ENCODE measurements around the gene USP47.

The USP47 gene

DNA sequence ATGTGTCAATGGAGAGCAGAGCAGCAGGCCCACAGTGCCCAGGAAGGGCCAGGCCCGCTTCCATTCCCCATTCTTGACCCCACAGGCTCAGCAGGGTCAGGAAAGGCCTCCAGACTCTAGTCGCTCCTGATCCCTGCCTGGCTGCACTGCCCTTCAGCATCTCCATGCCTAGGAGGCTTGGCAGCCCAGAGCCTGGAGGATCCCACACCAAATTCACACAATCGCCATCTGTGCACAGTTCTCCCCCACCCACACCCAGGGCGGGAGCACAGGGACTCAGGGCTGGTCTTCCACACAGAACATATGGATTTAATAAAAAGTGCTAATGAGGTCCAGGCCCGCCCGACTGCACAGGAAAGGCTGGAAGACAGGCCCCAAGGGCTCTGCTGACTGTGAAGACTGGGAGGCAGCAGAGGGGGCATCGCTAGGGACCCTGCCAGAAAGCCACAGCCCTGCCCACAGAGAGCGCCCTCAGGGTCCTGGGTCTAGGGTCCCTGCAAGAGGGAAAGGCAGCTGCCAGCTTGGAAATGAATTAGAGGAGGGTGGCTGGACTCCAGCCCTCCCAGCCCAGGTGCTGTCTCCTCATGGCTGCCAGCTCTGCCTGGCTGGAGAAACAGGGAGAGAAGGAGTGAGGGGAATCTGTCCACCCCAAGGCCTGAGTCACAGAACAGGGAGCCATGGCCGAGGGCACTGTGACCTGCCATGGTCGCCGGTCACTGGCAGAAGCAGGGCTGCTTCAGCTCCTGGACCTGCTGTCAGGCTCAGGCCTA lies 126.9 kb downstream of the USP47 start:
- no peak for DNase-seq

DNA sequence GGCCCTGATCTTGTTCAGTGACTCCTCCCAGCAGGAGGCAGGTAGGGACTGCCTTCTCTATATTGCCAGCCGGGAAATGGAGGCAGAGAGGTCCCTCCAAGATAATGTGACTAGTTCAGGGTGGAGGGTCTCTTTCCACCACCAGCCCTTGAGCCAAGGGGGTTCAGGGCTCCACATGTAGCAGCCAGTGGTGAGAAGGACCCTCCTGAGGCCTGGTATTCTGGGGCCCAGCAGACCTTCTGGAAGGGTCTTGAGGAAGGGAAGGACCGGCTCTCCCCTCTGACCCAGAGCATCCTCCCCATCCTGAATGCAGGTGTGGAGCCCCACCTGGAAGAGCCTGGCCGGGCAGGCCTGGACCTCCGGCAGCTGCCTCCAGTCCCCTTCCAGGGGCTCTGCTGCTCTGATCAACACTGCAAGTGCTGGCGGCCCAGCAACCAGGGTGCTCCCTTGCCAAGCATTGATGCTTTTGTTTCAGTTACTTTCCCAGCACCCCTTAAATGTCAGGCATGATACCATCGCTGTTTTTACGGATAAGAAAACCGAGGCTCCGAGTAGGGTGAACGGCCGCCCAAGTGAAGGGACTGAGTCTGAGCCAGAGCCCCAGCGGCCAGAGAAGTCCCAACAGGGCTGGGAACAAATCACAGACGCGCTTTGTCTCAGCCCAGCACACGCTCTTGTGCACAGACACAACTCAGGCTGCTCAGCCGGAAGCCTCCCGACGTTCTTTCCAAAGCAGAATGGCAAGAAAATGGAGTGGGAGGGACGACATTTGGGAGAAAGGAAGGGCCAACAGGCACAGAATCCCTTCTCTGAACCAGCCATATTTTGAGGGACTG lies 127.8 kb downstream of the USP47 start:
- DNase-seq = no peak

DNA sequence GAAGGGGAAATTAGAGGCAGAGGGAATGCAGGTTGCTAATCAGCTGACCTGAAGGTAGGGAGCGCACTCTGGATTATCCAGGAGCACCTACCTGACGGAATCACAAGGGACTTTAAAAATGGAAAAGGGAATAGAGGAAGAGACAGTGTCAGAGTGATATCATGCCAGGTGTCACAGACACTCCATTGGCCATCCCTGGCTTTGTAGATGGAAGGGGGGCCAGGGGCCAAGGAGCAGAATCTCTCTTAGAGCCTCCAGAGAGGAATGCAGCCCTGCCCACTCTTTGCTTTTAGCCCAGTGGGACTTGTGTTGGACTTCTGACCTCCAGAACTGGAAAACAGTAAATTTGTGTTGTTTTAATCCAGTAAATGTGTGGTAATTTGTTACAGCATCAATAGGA lies 128.8 kb downstream of the USP47 start:
- DNase-seq = no peak

DNA sequence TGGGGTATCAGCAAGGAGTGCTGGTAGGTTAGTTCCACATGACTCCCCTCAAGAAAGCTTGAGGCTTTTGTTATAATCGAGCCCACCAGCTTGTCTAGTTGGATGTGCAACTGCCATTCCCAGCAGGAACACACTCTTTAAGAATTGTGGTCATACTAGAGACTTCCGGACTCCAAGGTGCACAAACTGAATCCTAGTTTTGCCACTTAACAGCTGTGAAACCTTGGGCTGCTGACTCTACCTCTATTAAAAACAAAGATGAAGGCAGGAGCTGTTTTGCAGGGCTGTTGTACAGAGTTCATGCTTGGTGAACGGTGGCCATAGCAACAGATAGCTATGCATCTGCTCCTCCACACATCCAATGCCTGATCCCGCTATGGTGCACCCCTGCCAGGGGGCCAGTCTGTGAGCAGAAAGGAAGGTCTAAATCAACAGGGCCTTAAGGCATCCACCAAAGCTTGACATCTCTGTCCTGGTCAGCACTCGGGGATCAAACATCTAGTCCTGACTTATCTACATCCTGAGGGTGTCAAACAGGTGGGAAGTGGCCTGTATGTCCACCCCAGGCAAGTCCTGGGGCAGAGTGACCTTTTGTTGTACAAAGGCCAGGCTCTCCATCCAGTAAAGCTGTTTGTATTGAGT lies 130.3 kb downstream of the USP47 start:
- DNase-seq = no peak

DNA sequence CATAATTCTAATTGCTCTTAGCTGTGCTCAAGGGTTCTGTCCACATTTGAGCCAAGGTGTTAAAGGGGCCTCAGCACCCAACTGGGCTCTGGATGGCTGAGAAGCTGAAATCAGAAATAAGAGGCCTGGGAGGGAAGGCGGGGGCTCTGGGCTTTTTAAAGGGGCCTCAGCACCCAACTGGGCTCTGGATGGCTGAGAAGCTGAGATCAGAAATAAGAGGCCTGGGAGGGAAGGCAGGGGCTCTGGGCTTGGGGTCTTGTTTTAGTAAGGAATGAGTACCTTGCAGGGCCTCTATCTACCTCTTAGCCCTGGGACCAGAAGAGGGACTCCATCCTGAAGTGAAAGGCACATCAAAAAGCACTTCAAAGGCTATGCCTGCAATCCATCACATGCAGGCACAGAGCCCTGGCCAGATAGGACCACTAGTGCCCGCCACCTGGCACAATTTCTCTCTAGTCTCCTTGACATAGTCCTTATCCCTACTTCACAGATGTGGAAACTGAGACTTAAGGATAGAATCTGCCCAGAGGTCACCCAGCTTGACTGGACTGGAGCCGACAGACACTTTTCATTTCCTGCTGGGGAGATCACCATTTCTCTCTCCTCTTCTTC lies 131.1 kb downstream of the USP47 start:
- DNase-seq = no peak

DNA sequence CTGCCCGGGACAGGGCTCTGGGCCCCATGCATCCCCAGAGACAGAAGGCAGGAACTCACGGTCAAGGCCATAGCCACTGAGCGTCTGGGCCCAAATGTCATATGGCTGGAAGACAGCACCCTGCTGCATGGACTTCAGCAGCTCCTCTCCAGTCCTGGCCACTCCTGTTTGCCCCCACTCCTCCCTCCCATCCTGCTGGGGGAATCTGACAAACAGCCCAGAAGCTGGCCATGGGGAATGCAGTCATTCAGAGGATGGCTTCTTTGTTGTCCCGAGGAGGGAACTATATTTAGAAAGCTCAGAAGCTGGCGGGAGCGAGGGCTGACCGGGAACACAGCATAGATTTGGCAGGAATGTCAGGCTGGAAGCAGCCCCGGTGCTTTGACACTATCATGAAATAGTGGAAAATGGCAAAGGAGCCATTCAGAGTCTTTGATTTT lies 131.6 kb downstream of the USP47 start:
- DNase-seq = no peak

DNA sequence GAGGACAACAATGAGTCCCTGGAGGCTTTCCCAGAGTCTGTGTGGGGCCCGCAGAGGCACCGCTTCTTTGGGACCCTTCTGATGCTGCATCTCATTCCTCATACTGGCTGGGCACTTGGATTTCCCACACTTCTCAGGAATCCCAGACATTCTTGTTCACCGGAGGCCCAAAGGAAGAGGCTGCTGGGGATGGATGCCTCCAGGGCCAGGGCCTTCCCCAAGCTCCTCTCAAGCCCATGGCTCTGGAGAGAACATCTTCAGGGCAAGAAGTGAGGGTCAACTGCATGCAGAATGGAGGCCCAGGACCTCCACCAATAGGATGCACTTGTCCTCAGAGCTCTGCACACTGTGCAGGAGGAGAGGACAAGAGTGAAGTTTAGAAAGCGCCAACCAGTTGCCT lies 132.1 kb downstream of the USP47 start:
- no peak for DNase-seq

DNA sequence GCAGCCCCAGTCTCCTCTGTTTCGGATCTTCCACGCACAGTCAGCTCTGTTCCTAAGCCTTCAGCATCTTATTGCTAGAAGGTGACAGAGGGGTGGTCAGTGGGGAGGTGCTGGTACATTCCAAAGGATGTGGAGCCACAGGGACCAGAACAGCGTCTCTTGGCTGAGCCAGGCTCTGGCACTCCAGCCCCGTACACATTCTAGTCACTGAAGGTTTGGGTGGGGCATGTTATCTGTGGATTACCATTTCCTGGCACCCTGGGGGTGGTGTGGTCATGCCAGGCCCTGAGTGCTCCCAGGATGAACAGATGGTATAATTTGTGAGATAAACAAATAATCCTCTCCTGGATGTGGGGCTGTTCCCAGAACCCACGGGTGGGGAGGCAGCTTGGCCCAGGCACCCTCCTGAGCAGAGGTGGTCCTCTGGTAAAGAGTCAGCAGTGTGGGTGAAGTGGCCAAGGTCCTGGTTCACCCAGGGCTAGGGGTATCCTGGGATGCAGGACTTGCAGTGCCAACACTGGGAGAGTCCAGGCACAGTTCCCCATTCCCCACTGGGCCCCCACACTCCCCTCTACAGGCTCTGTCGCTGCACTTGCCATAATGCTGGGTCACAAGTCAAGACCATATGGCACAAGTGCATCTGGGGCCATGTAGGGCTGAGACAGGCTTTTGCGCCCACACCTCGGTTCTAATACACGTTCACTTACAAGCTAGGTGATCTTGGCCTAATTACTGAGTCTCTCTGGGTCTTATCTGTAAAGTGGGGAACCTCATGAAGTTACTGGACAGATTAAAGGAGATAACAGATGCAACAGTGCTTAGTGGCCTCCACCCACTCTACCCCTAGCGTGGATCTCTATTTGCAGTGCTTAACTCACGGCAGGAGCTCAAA lies 133.7 kb downstream of the USP47 start:
- DNase-seq = peak in 1 of 2 experiments; percentile 54

DNA sequence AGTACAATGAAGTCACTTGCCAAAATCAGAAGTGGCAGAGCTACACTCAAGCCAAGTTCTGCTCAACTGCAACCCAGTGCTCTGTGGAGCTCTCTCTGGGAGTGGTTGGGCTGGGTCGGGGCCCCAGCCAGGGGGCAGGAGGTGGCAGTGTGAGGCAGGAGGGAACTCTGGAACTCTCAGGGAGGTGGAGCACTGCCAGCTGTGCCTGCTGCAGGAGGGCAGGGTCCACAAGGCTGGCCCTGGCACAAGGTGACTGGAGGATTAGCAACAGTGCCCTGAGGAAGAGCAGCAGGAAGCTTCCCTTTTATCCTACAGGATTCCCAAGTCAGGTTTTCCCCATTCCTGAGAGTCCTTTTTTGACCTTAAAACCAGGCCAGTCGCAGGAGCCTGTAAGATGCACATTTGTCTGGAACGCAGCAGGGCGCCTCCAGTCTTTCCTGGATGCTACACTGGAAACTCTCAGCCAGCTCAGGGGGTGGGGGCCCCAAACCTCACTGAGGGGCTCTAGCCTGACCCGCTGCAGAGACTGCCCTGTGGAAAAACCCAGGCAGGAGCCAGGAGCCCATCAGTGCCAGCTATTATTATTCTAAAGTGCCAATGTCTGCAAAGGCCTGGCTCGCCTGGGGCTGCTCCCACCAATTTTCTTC lies 134.8 kb downstream of the USP47 start:
- no peak for DNase-seq

DNA sequence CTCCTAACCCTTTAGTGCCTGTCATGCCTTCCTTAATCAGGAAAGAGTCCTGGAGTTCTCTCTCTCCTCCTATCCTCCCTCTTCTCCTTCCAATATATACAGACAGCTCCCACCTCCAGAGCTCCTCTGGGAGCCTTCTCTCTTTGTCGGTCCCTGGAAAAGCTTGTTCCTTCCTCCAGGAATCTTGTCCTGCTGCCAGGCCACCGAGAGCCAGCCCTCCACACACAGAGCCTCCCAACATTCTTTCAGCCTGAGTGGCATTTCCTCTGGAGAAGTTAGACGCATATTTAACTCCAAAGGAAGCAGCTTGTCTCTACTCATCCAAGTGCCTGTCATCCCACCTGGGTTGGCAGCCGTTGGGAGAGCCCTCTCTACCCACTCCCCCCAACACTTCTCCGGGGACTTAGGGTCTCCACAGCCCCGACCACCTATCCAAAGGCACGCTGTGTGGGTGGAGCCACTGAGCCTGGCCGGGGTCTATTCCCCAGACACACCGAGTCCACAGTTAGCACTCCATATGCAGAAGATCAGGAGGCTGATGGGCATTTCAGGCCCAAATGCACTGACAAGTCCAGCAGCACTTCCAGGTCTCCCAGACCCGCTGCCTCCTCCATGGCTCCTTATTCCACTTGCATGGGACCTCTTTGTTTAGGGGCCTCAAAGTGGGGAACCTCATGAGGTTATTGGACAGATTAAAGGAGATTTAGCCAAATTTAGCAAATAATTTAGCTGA lies 135.6 kb downstream of the USP47 start:
- DNase-seq = no peak

DNA sequence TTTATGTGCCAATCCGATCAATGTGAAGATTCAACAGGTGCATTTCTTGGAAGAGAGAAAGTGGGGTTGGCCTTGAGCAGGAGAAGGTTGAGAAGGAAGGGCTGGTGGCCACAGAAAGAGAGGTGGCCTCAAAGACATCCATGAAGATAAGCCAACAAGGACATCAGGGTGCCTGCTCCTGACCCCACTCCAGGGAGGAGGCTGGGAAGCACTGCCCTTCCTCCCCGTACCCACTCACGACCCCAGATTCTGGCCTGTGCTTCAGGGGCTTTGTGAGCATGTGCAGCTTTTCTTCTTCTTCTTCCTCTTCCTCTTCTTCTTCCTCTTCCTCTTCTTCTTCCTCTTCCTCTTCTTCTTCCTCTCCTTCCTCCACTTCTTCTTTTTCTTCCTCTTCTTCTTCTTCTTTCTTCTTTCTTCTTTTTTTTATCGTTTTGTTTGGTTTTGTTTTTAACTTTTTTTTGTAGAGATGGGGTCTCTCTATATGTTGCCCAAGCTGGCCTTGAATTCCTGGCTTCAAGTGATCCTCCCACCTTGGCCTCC lies 136.4 kb downstream of the USP47 start:
- DNase-seq = no peak

DNA sequence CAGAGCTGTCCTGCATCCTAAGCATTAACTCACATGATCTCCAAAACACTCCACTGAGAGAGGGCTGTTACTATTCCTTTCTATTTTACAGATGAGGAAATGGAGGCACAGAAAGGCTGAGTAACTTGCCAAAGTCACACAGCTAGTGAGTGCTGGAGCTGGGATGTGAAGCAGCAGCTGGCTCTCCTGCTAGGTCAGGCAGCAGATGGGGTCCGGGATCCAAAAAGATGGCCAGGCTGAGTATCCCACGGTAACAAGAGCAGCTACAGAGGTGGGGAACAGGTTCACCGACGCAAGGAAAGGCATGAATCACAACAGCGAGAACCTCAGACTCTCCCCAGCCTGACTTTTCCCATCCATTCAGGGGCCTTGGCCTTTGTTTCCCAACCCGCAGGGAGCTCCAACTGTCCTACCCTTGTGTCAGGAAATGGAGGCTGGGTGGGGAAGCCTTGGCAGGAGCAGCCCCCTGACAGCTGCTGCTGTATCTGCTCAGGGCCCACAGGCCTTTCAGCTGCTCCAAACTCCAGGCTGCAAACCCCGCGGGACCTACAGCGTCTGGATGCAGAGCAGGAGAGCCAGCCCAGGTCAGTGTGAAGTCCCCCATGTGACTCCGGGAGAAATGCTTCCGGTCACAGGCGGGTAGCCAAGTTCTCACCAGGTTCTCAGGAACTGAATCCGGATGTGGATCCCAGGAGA lies 137.2 kb downstream of the USP47 start:
- peak; percentile 38 to 44 for DNase-seq

DNA sequence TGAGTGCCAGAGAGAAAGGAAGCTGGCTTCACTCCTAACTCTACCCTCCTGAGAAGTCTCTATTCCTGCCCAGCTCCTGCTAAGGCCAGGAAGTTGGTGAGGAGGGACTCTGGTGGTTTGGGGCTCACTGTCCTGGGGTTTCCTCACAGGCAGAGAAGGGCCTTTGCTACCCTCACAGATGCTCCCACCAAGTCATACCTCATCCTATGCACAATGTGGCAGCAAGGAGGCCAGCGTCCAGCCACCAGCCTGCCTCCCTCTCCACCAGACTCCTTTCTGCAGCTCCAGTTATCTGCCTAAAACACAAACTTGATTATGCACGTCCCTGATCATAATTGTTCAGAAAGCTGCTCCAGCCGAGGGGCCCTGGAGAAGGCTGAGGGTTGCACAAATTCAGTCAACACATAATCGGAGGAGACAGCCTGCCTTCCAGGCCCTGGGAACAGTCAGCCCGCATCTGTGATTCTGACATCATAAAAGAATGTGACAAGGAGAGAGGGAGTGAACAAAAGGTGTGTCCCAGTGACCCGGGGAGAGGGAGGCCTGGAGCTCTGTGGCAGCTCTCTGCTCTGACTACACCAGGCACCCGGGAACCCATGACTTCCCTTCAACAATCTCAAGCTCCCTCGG lies 137.8 kb downstream of the USP47 start:
- DNase-seq = no peak

DNA sequence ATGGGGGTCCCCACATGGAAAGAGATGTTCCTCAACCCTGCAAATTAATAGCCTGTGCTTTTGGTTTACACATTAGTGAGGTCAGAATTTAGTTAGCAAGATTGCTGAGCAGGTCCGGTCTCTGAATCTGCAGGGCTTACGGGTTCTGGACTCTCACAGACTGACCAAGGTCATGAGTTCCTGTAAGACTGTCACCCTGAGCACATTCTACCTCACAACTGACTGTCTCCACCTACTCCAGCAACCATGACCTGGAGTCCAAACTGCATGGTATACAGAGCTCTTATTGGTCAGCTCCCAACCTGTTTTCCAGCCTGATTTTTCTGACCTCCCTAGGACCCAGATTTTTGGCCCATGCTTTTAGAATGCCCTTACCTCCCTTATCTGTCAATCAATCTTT lies 138.4 kb downstream of the USP47 start:
- no peak for DNase-seq

DNA sequence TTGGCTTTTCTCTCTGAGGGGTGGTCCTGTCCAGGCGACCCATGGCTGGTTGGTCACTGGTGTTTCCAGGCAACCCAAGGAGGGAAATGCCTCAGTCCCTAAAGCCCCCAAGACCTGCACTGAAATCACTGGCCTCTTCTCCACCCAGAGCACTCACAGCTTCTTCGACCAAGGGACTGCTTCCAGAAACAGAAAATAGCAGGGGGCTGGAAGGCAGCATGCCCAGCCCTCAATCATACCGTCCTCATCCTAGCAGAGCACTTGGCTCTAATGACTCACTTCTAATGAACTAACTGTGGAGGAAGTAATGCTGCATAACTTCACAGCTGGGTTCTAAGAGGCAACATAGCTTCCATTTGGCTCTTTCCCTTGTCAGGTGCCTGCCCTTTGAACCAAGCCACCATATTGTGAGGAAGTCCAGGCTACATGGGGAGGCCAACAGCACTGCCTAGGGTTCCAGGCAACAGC lies 139.1 kb downstream of the USP47 start:
- no peak for DNase-seq

DNA sequence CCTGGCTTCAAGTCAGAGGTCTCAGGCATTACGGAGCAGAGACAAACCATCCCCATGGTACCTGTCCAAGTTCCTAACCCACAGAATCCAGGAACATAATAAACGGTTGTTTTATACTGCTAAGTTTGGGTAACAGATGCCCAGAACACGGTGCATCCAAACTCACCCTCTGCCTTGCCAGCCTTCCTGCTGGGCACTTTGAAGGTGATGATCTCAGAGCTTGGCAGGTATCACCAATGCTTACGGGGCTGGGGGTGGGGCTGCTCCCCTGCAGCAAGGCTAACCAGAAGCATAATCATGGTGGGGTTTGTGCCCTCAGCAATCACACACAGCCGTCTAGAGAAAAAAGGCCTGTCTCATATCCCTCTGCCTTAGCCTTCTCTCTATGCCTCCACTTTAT lies 139.6 kb downstream of the USP47 start:
- no peak for DNase-seq

DNA sequence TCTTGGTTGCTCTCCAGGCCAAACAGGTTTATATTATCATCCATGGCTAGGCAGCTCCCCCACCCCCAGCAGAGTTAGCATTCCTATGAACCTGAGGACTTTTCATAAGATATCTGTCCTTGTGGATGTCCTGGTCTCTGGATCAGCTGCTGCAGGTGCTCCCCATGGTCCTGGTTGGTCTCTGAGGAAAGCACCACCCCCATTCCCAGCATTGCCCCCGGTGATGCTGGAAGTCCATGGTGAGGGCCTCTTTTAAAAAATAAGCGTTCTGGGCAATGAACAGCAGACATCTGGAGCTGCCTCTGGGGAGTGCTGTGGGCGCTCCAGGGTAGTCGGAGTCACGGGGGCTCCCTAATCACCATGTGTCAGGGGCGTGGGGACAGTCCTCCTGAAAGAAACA lies 140.1 kb downstream of the USP47 start:
- DNase-seq = no peak

DNA sequence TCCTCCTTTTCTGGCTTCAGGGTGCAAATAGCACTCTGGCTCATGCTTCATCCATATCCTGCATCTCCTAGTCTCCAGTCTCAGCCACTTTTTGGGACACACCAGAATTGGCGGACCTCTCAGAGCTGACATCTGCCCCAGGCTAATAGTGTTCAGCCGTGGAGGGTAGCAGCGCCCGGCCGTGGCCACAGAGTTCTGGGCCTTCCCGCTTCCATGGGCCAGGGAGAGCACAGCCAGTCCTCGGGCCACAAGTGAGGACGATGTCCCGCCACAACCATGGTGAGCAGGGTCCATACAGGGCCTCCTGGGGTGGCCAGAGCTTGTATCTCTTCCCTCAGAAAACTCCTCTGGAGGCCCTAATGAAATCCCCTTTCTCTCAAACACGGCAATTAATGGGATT lies 140.7 kb downstream of the USP47 start:
- no peak for DNase-seq

DNA sequence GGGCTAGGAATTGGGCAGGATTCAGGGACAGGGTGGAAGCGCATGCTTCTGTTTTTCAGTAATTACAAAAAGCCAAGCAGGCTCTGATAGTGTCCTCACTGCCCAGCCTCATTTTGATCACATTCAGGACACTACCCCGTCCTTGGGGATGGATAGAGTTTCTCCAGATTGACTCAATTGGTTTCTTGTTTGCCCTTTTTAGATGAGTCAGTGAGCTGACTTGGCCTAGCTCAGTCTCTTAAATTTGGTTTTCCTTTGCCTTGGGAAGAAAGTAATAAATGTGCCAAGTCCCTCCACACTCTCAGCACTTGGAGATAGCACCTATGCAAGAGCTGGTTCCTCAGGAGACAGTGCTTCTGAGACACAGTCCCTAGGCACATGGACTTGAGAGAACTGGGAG lies 141.2 kb downstream of the USP47 start:
- no peak for DNase-seq

All from NCI-H2081 (cell line).